ENCODE measurements around the gene SLC6A7.
"Not testable (repeated sequence)": the region's sequence is repeated elsewhere in the genome, so short reads cannot be mapped to it uniquely, and the experiment has no call there.

Gene SLC6A7

GRCh38 chr5:150221471-150221870, 31.6 kb downstream of the SLC6A7 start:
- no peak for DNase-seq

- DNase-seq, result no peak
Measured at GRCh38 chr5:150222906-150223305, 33.0 kb downstream of the SLC6A7 start.

- no peak for DNase-seq
Measured at GRCh38 chr5:150223474-150223873, 33.6 kb downstream of the SLC6A7 start.

DNA sequence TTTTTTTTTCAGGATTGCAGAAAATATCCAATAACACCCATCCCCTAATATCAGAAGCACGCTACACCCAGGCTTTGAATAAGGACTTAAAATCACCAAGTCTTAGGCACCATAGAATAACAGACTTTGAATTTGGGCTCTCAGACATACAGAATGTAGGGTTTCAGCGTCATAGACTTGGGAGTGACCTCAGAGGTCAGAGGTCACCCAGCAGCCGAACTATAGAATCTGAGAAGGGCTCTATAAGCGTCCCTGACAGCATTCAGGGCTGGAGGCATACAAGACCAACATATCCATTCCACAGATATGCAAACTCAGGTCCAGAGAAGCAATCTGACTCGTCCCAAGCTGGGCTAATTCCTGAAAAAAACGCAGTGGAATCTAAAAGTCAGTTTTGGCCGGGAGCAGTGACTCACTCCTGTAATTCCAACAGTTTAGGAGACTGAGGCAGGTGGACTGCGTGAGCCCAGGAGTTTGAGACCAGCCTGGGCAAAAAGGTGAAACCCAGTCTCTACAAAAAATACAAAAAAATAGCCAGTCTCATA, 34.7 kb downstream of the SLC6A7 start:
- no peak for DNase-seq

- DNase-seq, result no peak
Measured at GRCh38 chr5:150227036-150227435, 37.2 kb downstream of the SLC6A7 start.

DNA sequence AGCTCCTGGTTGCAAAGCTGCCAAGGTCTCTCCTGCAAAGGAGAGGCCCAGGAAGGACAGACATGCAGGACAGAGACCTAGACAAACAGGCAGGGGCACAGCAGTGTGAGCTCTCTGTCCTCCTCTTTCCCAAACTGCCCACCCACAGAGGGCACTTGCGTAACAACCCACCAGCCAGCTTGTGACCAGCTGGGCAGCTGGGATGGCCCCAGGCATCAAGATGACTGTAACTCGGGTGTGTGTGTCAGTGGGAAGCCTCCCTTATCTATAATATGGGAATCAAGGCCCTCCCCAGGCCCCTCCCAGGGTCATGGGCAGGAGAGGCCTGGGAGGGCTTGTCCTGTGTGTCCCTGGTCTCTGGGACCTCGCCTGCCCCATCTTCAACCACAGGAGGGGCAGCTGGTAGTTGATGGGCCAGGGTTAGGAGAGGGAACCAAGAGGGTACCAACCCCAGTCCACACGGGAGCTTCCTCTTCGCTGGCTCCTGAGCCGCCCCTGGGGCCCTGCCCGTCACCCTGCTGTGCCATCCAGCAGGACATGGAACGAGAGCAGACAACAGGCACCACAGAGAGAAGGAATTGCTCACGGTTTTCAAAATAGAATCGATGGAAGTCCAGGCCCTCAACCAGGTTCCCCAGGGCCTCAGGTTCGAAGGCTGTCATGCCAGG, 37.9 kb downstream of the SLC6A7 start:
- no peak for DNase-seq

DNA sequence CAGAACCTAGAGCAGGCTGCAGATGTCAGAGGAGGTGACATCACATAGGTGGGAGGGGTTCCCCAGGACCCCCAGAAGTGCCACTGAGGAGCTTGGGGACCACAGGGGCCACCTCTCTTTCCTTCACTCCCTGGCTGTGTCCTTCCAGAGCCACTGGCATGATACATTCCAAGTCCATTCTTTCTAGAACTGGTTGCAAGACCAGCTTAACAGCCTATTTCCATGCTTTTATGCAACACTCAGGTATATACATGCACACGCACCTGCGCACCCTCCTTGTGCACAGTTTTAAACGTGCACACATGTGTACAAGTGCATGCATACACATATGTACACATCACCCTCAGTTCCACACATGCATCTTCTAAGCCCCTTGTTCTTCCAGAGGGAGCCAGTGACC, 39.7 kb downstream of the SLC6A7 start:
- no peak for DNase-seq

- DNase-seq, result no peak
Measured at GRCh38 chr5:150230842-150231241, 41.0 kb downstream of the SLC6A7 start.

DNA sequence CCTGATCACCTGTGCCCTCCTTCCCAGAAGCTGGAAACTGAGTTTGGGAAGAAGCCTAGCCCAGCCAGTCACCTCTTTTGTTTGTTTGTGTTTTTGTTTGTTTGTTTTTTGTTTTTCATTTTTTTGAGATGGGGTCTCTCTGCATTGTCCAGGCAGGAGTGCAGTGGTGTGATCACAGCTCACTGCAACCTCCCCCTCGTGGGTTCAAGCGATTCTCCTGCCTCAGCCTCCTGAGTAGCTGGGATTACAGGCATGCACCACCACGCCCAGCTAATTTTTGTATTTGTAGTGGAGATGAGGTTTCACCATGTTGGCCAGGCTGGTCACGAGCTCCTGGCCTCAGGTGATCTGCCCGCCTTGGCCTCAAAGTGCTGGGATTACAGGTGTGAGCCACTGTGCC, 43.8 kb downstream of the SLC6A7 start:
- not testable (repeated sequence) for DNase-seq

GRCh38 chr5:150234576-150235499, 45.0 kb downstream of the SLC6A7 start:
- no peak for DNase-seq

DNA sequence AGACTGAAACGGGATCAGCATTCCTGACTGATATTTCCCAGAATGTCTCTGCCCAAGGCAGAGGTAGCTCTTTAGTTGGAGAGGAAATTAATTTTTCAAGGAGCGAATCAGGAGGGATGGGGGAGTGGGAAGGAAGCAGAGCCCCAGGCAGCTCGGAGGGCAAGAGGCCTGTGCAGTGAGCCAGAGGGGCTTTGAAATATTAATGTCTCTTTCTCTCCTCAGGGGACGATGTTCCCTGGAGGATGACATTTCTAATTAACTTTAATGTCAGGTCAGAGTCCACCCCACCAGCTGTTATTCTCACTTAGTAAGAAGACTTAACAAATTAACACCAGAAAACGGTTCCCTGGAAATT, 45.6 kb downstream of the SLC6A7 start:
- DNase-seq, result no peak

GRCh38 chr5:150236313-150236712, 46.5 kb downstream of the SLC6A7 start:
- no peak for DNase-seq

DNA sequence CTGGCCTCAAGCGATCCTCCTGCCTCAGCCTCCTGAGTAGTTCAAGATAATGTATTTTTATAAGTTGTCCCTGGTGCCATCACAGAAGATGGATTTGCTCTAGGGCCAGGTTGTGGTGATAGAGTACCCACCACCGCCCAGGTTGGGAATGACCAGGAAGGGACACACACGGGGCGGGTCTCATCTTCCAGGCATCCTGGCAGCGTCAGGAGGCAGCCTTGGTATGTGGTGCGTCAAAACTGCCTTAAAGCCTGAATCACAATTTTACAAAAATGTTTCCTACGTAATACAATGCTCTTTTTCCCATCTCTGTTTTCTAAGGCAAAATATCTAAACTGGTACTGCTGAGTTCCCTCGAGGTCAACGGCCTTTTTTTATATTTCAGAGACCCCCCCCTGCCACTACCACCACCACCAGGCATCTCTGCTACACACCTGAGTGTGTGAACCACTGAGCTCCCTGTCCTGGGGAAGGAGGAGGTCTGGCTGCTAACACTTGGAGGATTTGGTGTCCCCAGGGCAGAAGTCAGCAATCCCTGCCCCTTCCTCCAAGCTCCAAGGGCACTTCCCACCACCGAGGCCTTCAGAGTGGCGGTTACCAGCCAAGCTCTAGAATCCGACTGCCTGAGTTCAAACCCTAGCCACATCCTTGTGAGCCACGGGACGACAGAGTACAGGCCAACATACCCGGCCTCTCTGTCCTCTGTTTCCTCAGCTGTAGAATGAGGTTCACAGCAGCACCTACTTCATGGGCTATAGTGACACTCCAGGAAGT, 47.3 kb downstream of the SLC6A7 start:
- no peak for DNase-seq

DNA sequence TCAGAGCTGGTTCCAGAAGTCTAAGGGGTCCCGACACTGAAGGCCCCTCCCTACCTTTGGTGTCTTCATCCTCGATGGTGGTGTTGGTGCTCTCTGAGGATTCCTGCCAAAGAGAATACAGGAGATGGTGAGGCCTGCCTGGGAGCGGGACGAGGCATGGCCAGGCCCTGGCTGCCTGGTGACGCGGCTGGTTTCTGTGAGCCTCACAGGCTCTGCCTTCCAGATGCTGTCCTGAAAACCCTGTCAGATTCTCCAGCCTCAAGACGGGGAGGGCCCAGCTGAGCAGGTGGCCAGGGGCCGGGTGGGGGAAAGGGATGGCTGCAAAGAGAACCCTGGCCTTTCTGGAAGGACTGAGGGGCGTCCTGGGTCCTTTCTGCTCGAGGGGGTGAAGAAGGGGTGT, 48.8 kb downstream of the SLC6A7 start:
- no peak for DNase-seq

DNA sequence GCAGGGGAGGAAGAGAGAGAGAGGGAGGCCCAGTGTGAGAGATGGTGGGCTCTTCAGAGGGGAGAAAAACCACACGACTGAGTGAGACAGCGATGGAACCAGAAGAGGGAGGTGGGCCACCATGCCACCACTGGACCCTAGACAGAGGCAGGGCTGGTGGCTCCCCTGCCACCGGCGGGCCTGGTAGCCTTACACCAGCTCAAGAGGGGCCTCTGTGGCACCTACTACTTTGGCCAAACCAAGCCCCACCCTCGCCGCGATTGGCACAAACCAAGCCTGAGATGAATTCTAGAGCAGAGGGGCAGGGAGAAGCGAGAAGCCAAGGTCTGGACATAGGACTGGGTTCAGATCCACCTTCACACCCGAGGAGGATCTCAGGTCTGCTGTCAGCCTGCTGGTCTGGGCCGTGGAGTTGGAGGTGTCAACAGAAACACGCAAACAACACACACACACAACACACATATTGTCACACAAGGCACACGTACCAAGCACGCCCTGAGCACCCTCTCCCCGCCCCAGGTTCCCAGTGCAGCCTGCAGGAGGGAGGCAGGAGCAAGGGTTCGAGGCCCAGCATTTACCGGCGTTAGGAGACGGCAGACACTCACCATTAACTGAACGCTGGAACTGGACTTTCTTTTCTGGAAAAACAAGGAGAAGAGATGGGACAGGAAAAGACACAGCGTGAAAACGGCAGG, 49.4 kb downstream of the SLC6A7 start:
- no peak for DNase-seq

GRCh38 chr5:150239794-150240122, 49.9 kb downstream of the SLC6A7 start:
- no peak for DNase-seq

DNA sequence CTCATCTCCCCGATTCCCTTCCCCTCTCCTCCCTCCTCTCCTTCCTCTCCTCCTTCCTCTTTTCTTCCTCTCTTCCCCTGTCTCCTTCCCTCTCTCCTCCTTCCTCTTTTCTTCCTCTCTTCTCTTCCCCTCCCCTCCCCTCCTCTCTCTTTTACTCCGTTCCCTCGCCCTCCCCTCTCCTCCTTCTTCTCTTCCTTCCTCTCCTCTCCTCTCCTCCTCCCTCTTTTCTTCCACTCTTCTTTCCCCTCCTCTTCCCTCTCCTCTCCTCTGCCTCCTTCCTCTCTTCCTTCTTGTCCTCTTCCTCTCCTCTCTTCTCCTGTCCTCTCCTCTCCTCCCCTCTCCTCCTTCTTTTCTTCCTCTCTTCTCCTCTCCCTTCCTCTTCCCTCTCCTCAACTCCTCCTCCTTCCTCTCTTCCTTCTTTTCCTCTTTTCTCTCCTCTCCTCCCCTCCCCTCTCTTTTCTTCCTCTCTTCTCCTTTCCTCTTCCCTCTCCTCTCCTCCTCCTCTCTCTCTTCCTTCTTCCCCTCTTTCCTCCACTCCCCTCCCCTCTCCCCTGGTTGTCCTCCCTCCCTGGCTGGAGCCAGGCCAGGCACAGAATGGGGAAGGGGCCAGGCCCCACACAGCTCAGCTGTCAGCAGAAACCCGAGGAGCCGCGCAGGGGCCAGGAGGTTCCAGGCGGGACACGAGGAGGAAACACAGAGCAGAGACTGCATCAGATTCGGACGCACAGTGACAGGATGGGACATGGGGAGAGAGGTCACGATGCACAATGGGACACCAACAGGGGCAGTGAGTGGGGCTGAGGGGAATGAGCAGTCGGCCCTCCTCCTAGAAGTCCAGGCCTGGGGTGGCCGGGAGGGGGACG, 51.7 kb downstream of the SLC6A7 start:
- DNase-seq, result no peak

GRCh38 chr5:150242251-150242894, 52.5 kb downstream of the SLC6A7 start:
- no peak for DNase-seq

DNA sequence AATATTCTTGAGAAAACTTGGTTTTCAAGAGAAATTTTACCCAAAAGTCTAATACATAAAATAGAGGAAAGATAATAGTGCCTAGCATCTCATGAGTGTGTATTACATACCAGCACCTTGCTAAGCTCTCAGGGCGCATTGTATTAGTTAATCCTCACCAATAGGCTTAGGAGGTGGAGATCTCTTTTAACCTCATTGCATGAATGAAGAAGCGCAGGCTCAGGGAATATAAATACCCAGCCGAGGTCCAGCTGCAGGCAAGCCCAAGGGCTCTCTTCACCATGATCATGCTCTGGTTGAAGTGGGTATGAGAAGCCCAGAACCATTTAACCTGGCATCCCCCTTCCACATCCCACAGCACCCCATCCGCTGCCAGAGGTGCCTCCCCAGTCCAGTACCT, 53.7 kb downstream of the SLC6A7 start:
- no peak for DNase-seq

- DNase-seq, result no peak
Measured at GRCh38 chr5:150244209-150244608, 54.3 kb downstream of the SLC6A7 start.

DNA sequence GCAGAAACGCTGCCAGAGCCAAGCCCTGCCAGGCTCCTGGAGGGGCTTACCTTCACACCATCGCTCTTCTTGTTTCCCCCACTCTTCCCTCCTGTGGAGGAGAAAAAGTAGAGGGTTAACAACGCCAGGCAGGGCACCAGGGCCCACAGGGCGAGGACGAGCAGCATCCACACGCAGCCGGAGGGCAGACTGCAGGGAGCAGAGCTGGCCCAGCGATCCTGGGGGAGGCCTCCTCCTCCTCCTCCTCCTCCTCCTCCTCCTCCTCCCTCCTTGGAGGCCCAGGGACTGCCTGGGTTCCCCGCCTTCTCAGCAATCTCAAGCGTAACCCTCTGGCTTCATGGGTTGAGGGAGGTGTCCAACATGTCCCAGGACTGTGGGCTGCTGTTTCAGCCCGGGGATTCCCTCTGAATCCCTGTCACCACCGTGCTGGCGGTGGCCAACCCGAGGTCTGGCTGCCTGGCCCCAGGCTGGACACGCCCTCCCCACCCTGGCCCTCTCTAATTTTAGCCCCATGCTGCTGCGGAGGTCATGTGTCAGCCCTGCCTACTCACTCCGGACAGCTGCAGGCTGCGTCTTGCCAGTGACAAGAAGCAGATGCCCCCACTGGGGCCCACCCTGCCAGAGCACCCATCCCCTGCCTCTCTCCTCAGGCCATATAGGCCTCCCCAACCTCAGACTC, 55.4 kb downstream of the SLC6A7 start:
- no peak for DNase-seq
